Nephron progenitor cell (in vitro differentiated cells): ENCODE results near the gene JAZF1.

Experiments used
- DNase-seq: peaks from one replicate; pipeline ENCODE4 v3.0.0; 2021
- H3K27ac Mint-ChIP-seq: 2 replicates; pipeline ENCODE4 v1.8.0; 2021; ENCODE audit warnings: mild to moderate bottlenecking, moderate library complexity, mixed read lengths
- H3K27me3 Mint-ChIP-seq: 2 replicates; pipeline ENCODE4 v1.8.0; 2021; ENCODE audit warnings: mild to moderate bottlenecking, low read depth, mixed read lengths; ENCODE audit not compliant: poor library complexity
- H3K36me3 Mint-ChIP-seq: 2 replicates; pipeline ENCODE4 v1.8.0; 2021; ENCODE audit warnings: low read depth, mixed read lengths
- H3K4me1 Mint-ChIP-seq: 2 replicates; pipeline ENCODE4 v1.8.0; 2021; ENCODE audit warnings: mixed read lengths
- H3K4me3 Mint-ChIP-seq: 2 replicates; pipeline ENCODE4 v1.8.0; 2021; ENCODE audit warnings: mild to moderate bottlenecking, moderate library complexity, mixed read lengths
- H3K9me3 Mint-ChIP-seq: 2 replicates; pipeline ENCODE4 v1.8.0; 2021; ENCODE audit warnings: mild to moderate bottlenecking, moderate library complexity, mixed read lengths
- CTCF ChIP-seq: fragments of 200-600 bp; sonication (generic); IDR thresholded peaks from 2 replicates; pipeline ENCODE4 v1.5.0; 2021; ENCODE audit warnings: antibody characterized with exemption

Gene JAZF1

DNA sequence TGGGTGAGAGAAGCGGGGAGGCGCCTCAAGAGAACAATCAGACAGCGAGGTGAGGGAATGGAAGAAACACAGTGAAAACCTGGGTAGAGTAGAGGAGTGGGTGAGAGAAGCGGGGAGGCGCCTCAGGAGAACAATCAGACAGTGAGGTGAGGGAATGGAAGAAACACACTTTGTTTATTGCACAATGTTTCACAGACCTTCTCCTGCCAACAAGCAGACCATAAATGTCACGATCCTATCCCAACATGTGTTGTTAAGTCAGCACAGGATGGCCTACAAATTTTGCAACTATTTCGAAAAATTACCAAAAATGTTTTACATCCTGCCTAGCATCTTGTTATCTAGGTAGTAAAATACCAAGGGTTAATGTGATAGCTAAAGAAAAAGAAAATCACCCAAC, 115.3 kb downstream of the JAZF1 start:
- DNase-seq, result no peak
- TF ChIP-seq CTCF, result no peak
- Mint-ChIP-seq H3K9me3 (no peaks in the 10 kb centered on the region), H3K4me3 (no peak overlapping the region), H3K4me1 (peaks cover 43% of the 10 kb centered on the region), H3K27ac (no peak overlapping the region), H3K27me3 (no peaks in the 10 kb centered on the region), H3K36me3 (no peaks in the 10 kb centered on the region)

GRCh38 chr7:28064437-28064836, 116.2 kb downstream of the JAZF1 start:
- DNase-seq, result no peak
- H3K4me1 Mint-ChIP-seq, result peaks cover 36% of the 10 kb centered on the region
- H3K27me3 Mint-ChIP-seq, result peaks cover 2% of the 10 kb centered on the region
- H3K27ac Mint-ChIP-seq, result no peak overlapping the region
- no peak overlapping the region for H3K4me3 Mint-ChIP-seq
- TF ChIP-seq CTCF, result no peak
- no peaks in the 10 kb centered on the region for H3K9me3 Mint-ChIP-seq
- no peaks in the 10 kb centered on the region for H3K36me3 Mint-ChIP-seq

DNA sequence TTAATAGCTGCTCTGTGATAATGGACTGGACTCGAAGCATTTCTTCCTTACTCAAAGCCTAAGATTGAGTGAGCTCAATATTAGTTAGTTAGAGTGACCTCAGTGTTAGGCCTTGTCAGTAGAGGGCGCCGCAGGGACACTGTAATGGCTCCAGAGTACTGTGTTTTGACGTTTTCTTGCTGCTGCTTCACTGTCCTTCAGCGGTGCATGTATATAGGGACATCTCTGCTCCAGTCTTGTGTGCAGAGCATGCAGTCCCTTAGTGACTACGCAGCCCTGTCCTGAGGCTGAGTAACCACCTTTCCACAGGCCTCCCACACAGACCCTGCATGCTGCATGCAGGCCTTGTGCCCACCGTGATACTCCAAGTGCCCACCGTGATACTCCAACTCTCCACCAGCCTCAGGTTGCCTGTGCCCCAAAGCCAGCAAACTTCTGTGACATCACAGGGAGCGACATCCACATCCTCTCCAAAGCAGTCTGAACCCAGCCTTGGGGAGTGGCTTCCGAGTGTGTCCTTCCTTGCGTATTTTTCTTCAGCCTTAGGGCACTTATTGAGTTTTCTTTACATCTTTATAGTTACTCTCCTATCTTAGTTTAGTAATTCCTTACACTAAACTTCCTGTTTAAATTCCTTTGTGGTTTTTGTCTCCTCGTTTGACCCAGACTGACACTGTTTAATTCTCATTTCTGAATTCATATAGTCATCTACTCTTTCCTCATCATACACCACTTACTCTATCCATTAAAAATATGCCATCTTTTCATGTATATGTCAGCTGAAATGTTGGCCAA, 118.2 kb downstream of the JAZF1 start:
- TF ChIP-seq CTCF, result peak; percentile 79
- peak; percentile 79 for DNase-seq
- no peak overlapping the region for H3K4me3 Mint-ChIP-seq
- no peaks in the 10 kb centered on the region for H3K9me3 Mint-ChIP-seq
- H3K27me3 Mint-ChIP-seq, result peaks cover 2% of the 10 kb centered on the region
- no peaks in the 10 kb centered on the region for H3K36me3 Mint-ChIP-seq
- no peak overlapping the region for H3K27ac Mint-ChIP-seq
- peaks cover 28% of the 10 kb centered on the region for H3K4me1 Mint-ChIP-seq

DNA sequence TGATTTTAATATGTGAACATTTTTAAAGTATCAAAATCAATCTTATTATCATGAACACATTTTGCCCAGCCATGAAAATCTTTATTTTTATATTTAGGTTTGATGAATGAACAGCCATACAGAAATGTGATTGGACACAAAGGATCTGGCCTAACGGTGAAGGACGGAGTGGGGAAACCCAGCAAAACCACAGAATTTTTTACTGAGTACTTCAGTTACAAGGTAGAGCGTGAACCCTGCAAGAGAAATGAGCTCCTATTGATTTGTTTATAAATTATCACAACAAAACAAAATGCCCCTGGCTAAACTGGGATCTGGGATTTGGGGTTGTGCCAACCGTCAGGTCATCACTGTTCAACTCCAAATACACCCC, 118.8 kb downstream of the JAZF1 start:
- no peaks in the 10 kb centered on the region for H3K36me3 Mint-ChIP-seq
- peaks cover 28% of the 10 kb centered on the region for H3K4me1 Mint-ChIP-seq
- no peak for DNase-seq
- no peak for TF ChIP-seq CTCF
- peaks cover 2% of the 10 kb centered on the region for H3K27me3 Mint-ChIP-seq
- no peaks in the 10 kb centered on the region for H3K9me3 Mint-ChIP-seq
- no peak overlapping the region for H3K27ac Mint-ChIP-seq
- no peak overlapping the region for H3K4me3 Mint-ChIP-seq

DNA sequence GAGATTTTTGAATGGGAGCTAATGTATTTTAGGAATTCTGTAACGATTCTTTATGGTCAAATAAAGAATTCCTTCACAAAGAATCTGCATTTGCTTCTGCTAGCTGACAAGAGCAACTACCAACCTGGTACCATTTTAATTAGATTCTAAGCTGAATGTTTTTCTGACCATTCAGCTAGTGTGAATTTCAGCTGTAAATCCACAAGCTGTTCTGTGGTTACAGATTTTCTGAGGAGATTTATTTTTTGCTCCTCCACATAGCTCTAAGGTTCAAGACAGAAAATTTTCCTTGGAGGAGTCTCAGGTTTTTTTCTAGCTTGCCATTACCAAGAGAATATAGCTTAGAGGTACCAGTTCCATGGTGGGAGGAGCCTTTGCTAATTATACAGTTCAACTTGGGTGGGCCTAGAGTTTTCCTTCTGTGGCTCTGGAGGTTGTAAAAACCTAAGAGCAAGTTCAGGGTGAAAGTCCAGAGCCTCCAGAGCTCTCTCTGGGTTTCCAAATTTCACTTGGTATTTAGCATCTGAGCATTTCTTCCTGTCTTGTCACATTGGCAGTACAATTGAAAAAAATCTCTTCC, 120.1 kb downstream of the JAZF1 start:
- Mint-ChIP-seq H3K4me1 (peaks cover 28% of the 10 kb centered on the region), H3K27ac (no peak overlapping the region), H3K9me3 (no peaks in the 10 kb centered on the region), H3K36me3 (no peaks in the 10 kb centered on the region), H3K4me3 (no peak overlapping the region), H3K27me3 (peaks cover 2% of the 10 kb centered on the region)
- no peak for DNase-seq
- no peak for TF ChIP-seq CTCF

- DNase-seq, result no peak
- Mint-ChIP-seq H3K9me3 (peaks cover 3% of the 10 kb centered on the region), H3K27ac (no peak overlapping the region), H3K36me3 (no peaks in the 10 kb centered on the region), H3K27me3 (peaks cover 5% of the 10 kb centered on the region), H3K4me3 (no peak overlapping the region), H3K4me1 (peaks cover 3% of the 10 kb centered on the region)
- no peak for TF ChIP-seq CTCF
Observed at GRCh38 chr7:28055161-28055544, 125.4 kb downstream of the JAZF1 start.
